ENCODE results near the gene GTF3C5. TPM values are rescaled to one million over a fixed set of nuclear protein-coding genes. Genes with fewer than 3 reads are reported as not detected.
"Not testable (repeated sequence)": the region's sequence is repeated elsewhere in the genome, so short reads cannot be mapped to it uniquely, and the experiment has no call there.

Gene GTF3C5
- total RNA-seq, 3 donors from 2014 or later: 43.8 to 74.4 (median 68.2) TPM

GRCh38 chr9:132989014-132989310 lies 41.8 kb upstream of the GTF3C5 start:
- H3K9me3 ChIP-seq: no peaks in the 10 kb centered on the region
- H3K4me1 ChIP-seq: peaks cover 0 to 3% of the 10 kb centered on the region in 2 donors
- H3K27me3 ChIP-seq: peaks cover 0 to 24% of the 10 kb centered on the region in 2 donors
- H3K27ac ChIP-seq: no peak overlapping the region
- no peak for TF ChIP-seq POLR2A (IDR thresholded peaks at IDR 0.05)
- no peak for TF ChIP-seq POLR2AphosphoS5 (IDR thresholded peaks at IDR 0.05)
- TF ChIP-seq CTCF (IDR thresholded peaks at IDR 0.05): no peak
- DNase-seq (ENCODE audit: low spot score in 2 of 2): no peak
- no peak overlapping the region for H3K4me3 ChIP-seq
- H3K36me3 ChIP-seq: no peaks in the 10 kb centered on the region
- intact Hi-C loops (cut with DNase I; ENCODE audit: low total_unique reads): no loop called here

- no peak overlapping the region for H3K27ac ChIP-seq
- intact Hi-C loops (cut with DNase I; ENCODE audit: low total_unique reads): no loop called here
- H3K27me3 ChIP-seq: peaks cover 0 to 18% of the 10 kb centered on the region in 2 donors
- TF ChIP-seq POLR2AphosphoS5 (IDR thresholded peaks at IDR 0.05) (no peak), POLR2A (IDR thresholded peaks at IDR 0.05) (no peak)
- peaks cover 0 to 4% of the 10 kb centered on the region in 2 donors for H3K4me1 ChIP-seq
- H3K9me3 ChIP-seq: no peaks in the 10 kb centered on the region
- H3K4me3 ChIP-seq: no peak overlapping the region
- no peaks in the 10 kb centered on the region for H3K36me3 ChIP-seq
- no peak for DNase-seq (ENCODE audit: low spot score in 2 of 2)
These were observed 41.3 kb upstream of the GTF3C5 start for GRCh38 chr9:132989414-132989996.

GRCh38 chr9:132989998-132990557 lies 40.7 kb upstream of the GTF3C5 start:
- intact Hi-C loops (cut with DNase I; ENCODE audit: low total_unique reads); DNase-seq (ENCODE audit: low spot score in 2 of 2); H3K9me3 ChIP-seq; H3K27ac ChIP-seq; H3K36me3 ChIP-seq; H3K4me1 ChIP-seq; H3K4me3 ChIP-seq: not testable (repeated sequence)
- peaks cover 0 to 17% of the 10 kb centered on the region in 2 donors for H3K27me3 ChIP-seq

GRCh38 chr9:132990781-132991180 lies 40.0 kb upstream of the GTF3C5 start:
- no peak for DNase-seq (ENCODE audit: low spot score in 2 of 2)
- TF ChIP-seq CTCF (IDR thresholded peaks at IDR 0.05) (no peak), POLR2AphosphoS5 (IDR thresholded peaks at IDR 0.05) (no peak), POLR2A (IDR thresholded peaks at IDR 0.05) (no peak)
- H3K4me3 ChIP-seq: no peak overlapping the region
- no peaks in the 10 kb centered on the region for H3K9me3 ChIP-seq
- no peaks in the 10 kb centered on the region for H3K36me3 ChIP-seq
- H3K4me1 ChIP-seq: peaks cover 0 to 4% of the 10 kb centered on the region in 2 donors
- H3K27ac ChIP-seq: no peak overlapping the region
- intact Hi-C loops (cut with DNase I; ENCODE audit: low total_unique reads): no loop called here
- H3K27me3 ChIP-seq: peaks cover 0 to 10% of the 10 kb centered on the region in 2 donors

- Histone ChIP-seq H3K27ac (no peak overlapping the region), H3K4me1 (peaks cover 0 to 4% of the 10 kb centered on the region in 2 donors), H3K4me3 (no peak overlapping the region), H3K27me3 (peaks cover 0 to 9% of the 10 kb centered on the region in 2 donors), H3K36me3 (no peaks in the 10 kb centered on the region), H3K9me3 (no peaks in the 10 kb centered on the region)
- no peak for DNase-seq (ENCODE audit: low spot score in 2 of 2)
- TF ChIP-seq CTCF (IDR thresholded peaks at IDR 0.05) (no peak), POLR2AphosphoS5 (IDR thresholded peaks at IDR 0.05) (no peak), POLR2A (IDR thresholded peaks at IDR 0.05) (no peak)
- intact Hi-C loops (cut with DNase I; ENCODE audit: low total_unique reads): no loop called here
These were observed 39.2 kb upstream of the GTF3C5 start for GRCh38 chr9:132991351-132992300.

- Histone ChIP-seq H3K4me3 (no peak overlapping the region), H3K36me3 (no peaks in the 10 kb centered on the region), H3K9me3 (no peaks in the 10 kb centered on the region), H3K4me1 (peaks cover 0 to 4% of the 10 kb centered on the region in 2 donors), H3K27ac (peak overlapping the region in 1 of 2 donors; percentile 29), H3K27me3 (peaks cover 0 to 6% of the 10 kb centered on the region in 2 donors)
- no peak for DNase-seq (ENCODE audit: low spot score in 2 of 2)
- TF ChIP-seq CTCF (IDR thresholded peaks at IDR 0.05) (no peak), POLR2AphosphoS5 (IDR thresholded peaks at IDR 0.05) (no peak), POLR2A (IDR thresholded peaks at IDR 0.05) (no peak)
- intact Hi-C loops (cut with DNase I; ENCODE audit: low total_unique reads): no loop called here
These were observed 37.3 kb upstream of the GTF3C5 start for GRCh38 chr9:132993511-132993939.
